A549 (cell line): ENCODE measurements around the gene INPP4B.

Experiments
- MAZ ChIP-seq: fragments of 150-350 bp; IDR thresholded peaks from 2 replicates; pipeline ENCODE4 v1.6.1; 2014; ENCODE audit warnings: antibody characterized with exemption, low read depth, low read length, borderline replicate concordance
- POLR2A ChIP-seq: IDR thresholded peaks from 2 replicates; pipeline ENCODE4 v1.6.1; 2012; ENCODE audit warnings: mild to moderate bottlenecking, low read length
- RFX5 ChIP-seq: fragments of 450-650 bp; IDR thresholded peaks from 2 replicates; pipeline ENCODE4 v1.7.1; 2014; ENCODE audit warnings: antibody characterized with exemption, mild to moderate bottlenecking, moderate library complexity
- TF ChIP-seq, protein P1 (sequence below): fragments of >200 bp; sonication (Bioruptor Twin); formaldehyde crosslinking; IDR thresholded peaks from 3 replicates; pipeline ENCODE4 v1.5.1; 2016
- TF ChIP-seq, protein P2 (sequence below): IDR thresholded peaks from 2 replicates; pipeline ENCODE4 v1.6.1; 2012

DNA sequence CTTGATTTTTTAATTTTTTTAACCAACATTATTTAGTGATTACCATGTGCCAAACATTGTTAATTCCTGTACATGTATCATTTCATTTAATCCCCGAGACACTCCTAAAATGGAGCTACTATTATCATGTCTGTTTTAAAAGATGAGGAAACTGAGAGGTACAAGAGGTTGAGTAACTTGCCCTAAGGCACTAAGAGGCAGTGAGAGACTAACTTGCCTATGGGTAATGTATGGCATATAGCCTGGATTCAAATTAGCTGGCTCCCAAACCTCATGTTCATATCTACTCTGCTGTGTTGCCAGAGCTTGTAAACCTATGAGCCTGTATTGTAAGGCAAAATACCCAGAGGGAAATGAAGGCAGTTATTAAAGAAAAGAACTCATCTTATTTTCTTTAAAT is 766.1 kb downstream of the INPP4B start:
- TF ChIP-seq POLR2A (no peak), RFX5 (no peak), MAZ (no peak)
- TF ChIP-seq, protein P1, sequence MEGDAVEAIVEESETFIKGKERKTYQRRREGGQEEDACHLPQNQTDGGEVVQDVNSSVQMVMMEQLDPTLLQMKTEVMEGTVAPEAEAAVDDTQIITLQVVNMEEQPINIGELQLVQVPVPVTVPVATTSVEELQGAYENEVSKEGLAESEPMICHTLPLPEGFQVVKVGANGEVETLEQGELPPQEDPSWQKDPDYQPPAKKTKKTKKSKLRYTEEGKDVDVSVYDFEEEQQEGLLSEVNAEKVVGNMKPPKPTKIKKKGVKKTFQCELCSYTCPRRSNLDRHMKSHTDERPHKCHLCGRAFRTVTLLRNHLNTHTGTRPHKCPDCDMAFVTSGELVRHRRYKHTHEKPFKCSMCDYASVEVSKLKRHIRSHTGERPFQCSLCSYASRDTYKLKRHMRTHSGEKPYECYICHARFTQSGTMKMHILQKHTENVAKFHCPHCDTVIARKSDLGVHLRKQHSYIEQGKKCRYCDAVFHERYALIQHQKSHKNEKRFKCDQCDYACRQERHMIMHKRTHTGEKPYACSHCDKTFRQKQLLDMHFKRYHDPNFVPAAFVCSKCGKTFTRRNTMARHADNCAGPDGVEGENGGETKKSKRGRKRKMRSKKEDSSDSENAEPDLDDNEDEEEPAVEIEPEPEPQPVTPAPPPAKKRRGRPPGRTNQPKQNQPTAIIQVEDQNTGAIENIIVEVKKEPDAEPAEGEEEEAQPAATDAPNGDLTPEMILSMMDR: no peak
- TF ChIP-seq, protein P2, sequence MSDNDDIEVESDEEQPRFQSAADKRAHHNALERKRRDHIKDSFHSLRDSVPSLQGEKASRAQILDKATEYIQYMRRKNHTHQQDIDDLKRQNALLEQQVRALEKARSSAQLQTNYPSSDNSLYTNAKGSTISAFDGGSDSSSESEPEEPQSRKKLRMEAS: no peak
